GM18907 (cell line): ENCODE data around the gene TOR1AIP1.

ENCODE experiments used
- ATAC-seq: cut with Tn5 transposase; IDR thresholded peaks from one replicate; pipeline ENCODE4 v1.9.1; 2021; ENCODE audit warnings: mild to moderate bottlenecking, moderate library complexity; ENCODE audit not compliant: unreplicated experiment

The TOR1AIP1 gene

GRCh38 chr1:179879797-179880196, 2.3 kb upstream of the TOR1AIP1 start:
- ATAC-seq: no peak

DNA sequence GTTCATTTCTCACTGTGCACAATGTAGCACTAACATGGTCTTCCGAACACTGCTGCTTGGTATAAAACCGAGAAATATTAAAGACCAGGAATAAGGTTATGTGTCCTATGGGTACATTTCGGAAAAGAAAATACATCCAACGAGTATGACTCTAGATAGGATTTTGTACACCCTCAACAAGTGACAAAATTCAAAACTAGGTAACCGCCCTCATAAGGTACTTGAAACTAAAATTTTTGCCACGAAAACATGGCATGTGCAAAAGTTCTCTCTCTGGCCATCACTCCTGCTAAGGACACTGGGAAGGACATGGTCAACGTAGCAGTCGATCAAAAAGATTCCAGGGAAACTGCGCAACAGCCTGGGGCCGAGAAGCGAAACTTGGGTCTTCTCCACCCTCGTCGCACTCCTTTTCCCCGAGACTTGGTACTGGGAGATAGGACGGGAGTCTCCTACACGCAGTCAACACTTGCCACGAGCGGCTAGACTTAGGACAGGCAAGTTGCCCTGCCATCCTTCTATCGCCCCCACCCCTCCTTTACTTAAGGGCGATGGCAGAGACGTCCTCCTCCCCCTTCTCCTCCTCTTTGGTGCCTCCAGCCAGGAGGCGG, 338 bp upstream of the TOR1AIP1 start:
- no peak for ATAC-seq

DNA sequence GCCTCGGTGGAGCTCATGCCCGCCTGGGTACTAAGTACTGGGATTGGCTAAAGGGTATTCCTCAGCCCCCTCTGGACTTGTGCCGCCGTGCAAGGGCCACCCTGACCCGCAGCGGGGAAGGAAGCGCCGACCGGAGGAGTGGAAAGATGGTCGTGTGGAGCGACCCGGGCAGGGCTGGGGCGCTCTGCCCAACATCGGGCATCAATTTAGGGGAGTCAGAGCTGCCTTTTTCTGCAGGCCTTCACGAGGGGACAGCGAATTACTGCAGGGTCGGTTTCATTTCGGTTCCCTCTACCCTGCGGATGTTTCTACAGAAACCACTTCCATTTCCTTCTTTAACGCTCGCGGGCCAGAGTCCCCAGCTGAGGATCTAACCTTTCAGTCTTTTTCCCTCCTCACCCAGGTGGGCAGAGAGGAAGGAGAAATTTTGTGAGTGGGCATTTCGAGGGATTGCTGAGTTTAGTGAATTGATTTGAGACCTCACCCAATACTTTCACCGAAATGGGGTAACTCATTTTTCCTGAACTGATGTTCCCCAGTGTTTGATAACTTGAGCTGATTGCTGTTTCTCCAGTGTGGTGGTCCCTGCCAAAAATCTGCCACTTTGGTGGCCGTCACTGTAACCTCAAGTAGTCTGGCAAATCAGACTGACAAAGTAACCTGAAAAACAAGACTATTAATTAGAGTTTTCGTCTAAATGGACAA, 1.1 kb downstream of the TOR1AIP1 start:
- ATAC-seq: no peak

DNA sequence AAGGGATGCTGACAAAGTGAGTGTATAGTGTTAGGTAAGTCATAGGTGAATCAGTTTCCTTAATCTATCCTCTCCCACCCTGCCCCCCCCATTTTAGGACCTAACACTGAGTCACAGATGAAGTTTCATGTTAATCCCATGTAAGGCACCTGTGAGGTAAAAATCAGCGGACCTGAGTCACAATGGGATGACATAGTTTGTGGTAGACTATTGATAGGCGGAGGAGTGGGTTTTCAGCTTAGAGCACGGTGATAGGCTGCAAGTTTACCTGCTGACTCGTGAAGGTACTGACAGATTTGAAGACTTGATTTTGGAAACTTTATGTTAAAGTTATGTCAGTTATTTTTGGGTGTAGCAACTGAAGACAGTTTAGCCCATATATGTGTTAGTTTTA, 1.7 kb downstream of the TOR1AIP1 start:
- ATAC-seq: no peak

- ATAC-seq: no peak
Observed at GRCh38 chr1:179888071-179888470, 6.0 kb downstream of the TOR1AIP1 start.

DNA sequence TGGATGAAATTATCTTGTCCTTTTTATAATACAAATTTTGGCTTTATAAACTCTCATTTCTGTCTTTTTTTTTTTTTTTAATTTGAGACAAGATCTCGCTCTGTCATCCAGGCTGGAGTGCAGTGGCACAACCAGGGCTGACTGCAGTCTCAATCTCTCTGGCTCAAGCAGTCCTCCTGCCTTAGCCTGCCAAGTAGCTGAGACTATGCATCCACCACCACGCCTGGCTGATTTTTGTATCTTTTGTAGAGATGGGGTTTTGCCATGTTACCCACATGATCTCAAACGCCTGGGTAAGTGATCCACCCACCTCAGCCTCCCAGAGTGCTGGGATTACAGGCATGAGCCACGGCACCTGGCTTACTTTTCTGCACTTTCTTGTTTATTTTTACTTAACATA, 7.5 kb downstream of the TOR1AIP1 start:
- ATAC-seq: no peak

- ATAC-seq: no peak
Observed at GRCh38 chr1:179910934-179911333, 28.8 kb downstream of the TOR1AIP1 start.

DNA sequence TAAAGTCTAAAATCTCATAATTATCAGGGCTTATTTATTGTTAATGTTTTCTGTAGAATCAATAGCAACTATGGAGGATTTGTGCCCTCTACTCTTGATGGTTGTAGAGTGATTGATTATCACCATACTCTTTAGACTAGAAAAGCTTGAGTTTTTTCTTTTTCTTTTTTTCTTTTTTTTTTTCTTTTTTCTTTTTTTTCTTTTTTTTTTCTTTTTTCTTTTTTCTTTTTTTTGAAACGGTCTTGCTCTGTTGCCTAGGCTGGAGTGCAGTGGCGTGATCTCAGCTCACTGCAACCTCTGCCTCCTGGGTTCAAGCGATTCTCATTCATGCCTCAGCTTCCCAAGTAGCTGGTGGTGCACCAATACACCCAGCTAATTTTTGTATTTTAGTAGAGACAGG, 29.7 kb downstream of the TOR1AIP1 start:
- no peak for ATAC-seq

- ATAC-seq: no peak
Observed at GRCh38 chr1:179917601-179918429, 35.7 kb downstream of the TOR1AIP1 start.

DNA sequence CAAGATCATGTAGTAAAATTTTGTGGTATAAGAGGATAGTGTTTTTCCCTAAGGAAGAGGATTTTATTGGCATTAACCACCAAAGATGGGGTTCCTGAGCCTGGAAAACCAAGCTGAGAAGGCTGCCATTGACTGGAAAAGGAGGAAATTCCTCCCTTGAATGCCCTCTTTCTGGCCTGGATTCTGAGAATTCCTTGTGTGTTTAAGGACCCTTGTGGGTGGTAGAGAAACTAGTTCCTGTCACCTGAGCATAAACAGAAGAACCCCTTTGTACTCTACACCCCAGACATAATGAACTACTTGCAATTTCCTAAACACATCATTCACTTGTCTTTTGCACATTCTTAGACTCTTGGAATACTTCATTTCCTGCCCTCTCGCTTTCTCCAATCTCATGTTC, 39.4 kb downstream of the TOR1AIP1 start:
- no peak for ATAC-seq

GRCh38 chr1:179921981-179922872, 40.1 kb downstream of the TOR1AIP1 start:
- no peak for ATAC-seq

DNA sequence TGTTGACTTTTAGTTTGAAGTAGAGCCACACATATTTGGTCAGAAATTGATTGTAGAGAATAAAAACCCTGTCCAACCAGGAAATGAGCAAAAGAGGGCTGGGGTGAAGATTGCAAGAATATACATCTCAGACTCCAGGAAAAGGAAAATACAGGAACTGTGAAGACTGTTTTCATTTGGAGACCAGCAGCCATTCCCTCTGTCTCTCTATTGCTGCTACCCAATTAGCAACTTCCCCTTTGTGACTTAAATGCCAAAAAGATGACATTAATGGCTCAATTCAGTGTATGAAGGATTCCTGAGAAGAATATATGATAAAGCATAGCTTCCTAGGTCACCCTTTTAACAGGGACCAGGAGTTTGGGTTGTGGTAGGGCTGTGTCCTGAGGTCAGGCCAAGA, 40.9 kb downstream of the TOR1AIP1 start:
- ATAC-seq: no peak

- no peak for ATAC-seq
Observed at GRCh38 chr1:179924268-179924667, 42.2 kb downstream of the TOR1AIP1 start.

GRCh38 chr1:179925302-179925701, 43.2 kb downstream of the TOR1AIP1 start:
- no peak for ATAC-seq

GRCh38 chr1:179925922-179926849, 44.1 kb downstream of the TOR1AIP1 start:
- ATAC-seq: no peak

DNA sequence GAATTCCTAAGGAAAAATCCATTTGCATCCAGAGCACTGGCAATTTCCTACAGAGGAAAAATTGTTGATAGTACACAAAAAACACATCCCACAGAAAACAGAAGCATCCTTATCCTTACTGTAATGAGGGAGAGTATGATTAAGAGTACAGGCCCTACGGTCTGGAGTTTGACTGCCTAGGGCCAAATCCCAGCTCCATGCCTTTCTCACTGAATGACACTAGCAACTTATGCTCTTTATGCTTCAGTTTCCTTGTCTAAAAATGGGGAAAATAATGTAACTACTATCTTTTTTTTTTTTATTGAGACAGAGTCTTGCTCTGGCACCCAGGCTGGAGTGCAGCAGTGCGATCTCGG, 44.7 kb downstream of the TOR1AIP1 start:
- no peak for ATAC-seq

GRCh38 chr1:179929955-179930798, 48.1 kb downstream of the TOR1AIP1 start:
- no peak for ATAC-seq

- no peak for ATAC-seq
Observed at GRCh38 chr1:179930867-179931266, 48.8 kb downstream of the TOR1AIP1 start.

- ATAC-seq: no peak
Observed at GRCh38 chr1:179933219-179933618, 51.1 kb downstream of the TOR1AIP1 start.
